ENCODE measurements around the gene PIGU.

The PIGU gene

DNA sequence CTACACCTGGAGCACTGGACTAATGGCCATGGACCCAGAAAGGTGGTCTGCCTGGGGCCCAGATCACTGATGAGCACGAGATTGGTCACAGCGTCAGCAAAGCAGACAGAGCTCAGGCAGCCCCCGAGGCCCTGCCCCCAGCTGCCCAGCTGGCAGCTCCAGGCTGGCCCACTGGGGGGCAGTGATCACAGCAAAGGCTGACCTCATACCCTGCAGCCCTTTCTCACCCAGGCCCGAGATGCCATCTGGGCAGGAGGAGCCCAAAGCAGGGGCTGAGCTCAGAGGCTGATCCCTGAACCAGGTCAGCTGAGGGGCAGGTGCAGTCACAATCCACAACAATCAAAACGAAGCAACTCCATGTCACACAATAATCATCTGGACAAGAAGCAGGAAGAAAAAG lies 114.3 kb downstream of the PIGU start:
- no peak overlapping the region for H3K27ac ChIP-seq
- no peak for DNase-seq (ENCODE audit: low read depth, low spot score)

DNA sequence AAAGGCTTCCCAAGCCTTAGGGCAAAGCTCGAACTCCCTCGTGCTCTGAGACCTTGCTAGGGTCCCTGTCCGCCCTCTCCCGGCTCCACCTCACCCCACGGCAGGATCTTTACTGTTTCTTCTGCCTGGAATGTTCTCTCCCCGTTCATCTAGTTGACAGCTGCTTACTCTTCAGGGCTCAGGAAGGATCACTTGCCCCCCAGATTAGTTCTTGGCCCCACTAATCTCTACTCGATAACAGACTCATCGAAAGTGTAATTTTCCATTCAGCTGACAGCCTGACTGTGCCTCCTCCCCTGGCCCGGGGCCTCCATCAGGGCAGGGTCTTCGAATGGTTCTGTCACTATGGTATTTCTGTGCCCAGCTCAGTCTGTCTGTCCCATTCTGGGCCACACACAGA lies 115.2 kb downstream of the PIGU start:
- DNase-seq (ENCODE audit: low read depth, low spot score): no peak
- no peak overlapping the region for H3K27ac ChIP-seq

DNA sequence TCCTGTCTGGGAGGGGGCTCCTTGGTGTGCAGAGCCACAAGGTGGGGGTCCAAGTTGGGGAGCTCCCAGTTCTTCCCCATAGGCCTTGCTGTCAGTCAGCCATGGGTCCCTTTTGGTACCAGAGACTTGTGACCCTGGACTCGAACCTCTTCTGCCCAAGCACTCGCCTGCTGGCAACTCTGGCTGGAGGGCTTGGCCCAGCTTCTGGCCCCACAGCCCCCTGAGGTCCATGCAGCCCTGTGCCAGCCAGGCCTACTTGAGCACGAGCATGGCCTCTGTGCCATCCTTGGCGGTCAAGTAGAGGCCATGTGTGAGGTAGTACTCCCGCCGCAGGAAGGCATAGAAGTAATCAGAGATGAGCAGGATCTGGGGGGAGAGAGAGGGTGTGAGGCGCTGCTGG lies 116.3 kb downstream of the PIGU start:
- H3K27ac ChIP-seq: no peak overlapping the region
- no peak for DNase-seq (ENCODE audit: low read depth, low spot score)

DNA sequence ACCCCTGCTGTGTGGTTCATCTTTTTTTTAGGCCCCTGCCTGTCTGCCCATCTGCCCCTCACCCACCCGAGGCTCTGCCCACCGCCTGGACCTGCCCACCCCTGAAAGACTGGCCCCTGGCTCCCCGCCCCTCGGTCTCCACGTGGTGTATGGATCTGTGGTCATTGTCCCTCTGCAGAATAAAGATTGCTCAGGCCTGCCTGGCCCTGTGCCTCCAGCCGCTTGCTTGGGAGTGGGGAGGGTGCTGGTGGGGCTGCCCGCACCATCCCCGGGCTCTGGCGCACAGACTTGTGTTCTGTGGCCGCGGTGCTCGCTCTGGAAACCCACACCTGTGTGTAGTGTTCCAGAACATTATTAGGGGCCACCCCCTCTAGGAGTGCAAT lies 116.8 kb downstream of the PIGU start:
- no peak for DNase-seq (ENCODE audit: low read depth, low spot score)
- no peak overlapping the region for H3K27ac ChIP-seq

DNA sequence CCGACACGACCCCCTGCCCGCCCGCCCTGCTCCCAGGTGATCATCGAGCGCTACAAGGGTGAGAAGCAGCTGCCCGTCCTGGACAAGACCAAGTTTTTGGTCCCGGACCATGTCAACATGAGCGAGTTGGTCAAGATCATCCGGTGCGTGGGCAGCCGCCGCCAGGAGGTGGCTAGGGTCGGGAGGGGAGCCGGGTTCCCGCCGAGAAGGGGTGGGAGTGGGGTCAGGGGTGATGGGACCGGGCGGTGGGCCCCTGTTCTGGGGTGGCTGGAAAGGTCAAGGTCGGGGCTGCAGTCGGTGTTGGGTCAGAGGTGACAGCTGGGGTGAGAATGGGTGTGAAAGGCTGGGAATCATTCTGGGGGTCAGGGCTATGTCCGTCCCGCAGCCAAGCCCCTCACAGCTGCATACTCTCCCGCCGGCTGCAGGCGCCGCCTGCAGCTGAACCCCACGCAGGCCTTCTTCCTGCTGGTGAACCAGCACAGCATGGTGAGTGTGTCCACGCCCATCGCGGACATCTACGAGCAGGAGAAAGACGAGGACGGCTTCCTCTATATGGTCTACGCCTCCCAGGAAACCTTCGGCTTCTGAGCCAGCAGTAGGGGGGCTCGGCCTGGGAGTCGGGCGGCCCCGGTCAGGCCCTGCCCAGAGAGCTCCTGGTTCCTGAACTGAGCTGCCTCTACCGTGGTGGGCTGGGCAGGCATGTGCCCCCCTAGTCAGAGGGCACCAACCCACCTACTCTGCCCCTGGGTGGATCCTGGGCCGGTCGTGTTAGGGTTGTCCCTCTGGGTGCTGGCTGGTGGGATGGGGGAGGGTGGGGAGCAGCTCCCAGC lies 117.4 kb downstream of the PIGU start:
- H3K27ac ChIP-seq: no peak overlapping the region
- DNase-seq (ENCODE audit: low read depth, low spot score): no peak

DNA sequence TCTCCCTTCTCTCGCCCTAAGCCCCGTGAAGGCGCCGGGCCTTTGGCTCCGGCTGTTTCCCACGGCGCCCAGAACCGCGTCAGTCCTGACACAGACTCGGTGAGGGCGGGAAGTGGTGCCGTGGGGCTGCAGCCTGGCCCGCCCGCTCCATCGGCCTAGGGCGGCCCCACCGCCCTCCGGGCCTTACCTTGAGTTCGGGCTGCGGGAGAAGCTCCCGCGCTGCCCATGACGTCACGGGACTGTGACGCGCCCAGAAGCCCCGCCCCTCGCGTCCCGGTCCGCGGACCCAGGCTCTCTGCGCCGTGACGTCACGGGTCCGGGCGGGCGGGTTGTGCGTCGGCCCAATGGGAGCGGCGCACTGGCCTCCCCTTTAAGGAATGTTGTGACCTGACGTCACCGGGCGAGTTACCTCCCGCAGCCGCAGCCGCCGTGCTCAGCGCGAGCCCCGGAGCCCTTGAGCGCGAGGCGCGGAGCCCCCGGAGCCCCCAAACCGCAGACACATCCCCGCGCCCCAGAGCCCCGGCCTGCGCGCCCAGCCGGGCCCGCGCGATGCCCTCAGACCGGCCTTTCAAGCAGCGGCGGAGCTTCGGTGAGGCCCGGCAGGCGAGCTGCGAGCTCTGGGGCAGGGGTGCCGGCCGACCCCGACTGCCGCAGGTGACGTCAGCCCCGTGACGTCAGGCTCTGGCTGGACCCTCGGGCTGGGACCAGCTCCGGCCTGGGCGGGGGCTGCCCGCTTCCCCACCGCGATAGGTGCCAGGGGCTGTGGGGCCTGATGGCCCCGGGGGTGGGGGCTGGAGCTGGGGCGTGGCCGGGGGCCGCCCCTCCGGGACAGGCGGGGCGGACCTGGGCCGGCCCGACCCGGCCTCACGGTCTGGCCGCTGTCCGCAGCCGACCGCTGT lies 118.3 kb downstream of the PIGU start, which contains the start of gene MAP1LC3A:
Gene MAP1LC3A, plus strand, starts transcription at position 399 of the 899 bp plus-strand sequence. Its CDS starts 151 bp downstream, at position 550.
- DNase-seq (ENCODE audit: low read depth, low spot score): peak; percentile 43
- peak within 1 kb of the TSS; percentile 20 for H3K27ac ChIP-seq

DNA sequence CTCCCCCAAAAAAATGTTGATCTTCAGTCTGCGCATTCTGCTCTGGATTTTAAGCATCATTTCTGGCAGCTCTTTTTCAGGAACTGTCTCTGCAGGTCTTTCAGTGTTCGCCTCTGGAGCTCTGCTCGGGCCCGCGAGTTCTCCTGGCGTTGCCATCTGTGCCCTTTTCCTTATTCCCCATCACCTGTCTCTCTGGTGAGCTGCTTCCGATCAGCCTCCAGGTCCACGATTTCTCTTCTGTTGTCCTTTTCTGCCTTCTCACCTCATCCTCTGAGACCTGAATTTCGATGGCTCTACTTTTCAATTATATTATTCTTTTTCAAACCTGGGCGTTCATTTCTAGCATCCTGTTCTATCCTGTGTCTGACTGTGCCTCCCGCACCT lies 119.0 kb downstream of the PIGU start:
- no peak overlapping the region for H3K27ac ChIP-seq
- DNase-seq (ENCODE audit: low read depth, low spot score): no peak

DNA sequence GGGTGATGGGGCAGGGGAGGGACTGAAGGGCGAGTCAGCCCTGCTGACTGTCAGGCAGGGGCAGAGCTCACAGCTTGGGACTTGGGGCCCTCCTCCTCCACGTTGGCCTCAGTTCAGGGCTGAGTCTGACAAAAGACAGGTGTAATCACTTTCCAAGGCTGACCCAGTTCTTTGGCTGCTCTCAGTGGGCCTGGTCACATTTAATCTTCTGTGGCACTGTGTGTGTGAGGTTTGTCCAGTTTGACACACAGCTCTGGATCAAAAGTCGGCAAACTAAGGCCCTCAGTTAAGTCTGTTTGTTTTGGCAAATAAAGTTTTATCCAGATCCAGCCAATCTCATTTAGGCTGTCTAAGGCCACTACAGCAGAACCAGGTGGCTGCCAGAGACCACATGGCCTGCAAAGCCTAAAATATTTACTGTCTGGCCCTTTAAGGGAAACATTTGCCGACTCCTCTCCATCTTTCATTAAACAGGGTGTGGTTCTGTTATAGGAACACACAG lies 123.5 kb downstream of the PIGU start:
- DNase-seq (ENCODE audit: low read depth, low spot score): no peak
- H3K27ac ChIP-seq: no peak overlapping the region

DNA sequence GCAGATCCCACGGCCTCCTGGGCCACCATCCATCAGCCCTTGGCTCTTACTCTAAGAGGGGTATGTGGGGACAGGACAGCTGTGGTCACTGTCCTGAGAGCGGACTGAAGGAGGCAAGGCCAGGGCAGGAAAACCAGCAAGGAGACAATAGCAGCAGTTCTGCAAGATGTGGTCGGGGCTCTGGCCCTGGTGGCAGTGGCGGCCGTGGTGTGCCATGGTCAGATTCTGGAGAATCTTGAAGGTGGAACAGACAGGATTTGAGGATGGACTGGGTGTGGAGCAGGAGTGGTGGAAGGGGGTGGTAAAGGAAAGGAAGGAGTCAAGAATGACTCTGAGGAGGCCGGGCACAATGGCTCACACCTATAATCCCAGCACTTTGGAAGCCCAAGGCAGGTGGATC lies 124.3 kb downstream of the PIGU start:
- no peak for DNase-seq (ENCODE audit: low read depth, low spot score)
- H3K27ac ChIP-seq: no peak overlapping the region

DNA sequence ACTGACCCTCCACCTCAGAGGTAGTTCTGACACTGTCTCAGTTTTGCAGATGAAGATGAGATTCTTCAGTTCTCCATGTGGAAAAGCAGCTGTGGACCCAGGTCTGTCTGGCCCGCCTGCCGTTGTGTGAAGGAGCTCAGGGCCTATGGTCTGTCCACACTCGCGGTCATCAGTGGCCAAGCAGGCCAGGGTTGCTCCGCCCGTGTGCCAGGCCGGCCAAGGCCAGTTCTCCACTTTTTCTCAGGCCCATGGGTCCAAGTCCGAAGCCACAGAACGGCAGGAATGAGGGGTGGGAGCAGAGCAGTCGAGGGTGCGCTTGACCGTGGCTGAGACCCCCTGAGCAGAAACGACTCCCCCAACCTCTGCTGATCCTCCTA lies 127.0 kb downstream of the PIGU start:
- DNase-seq (ENCODE audit: low read depth, low spot score): no peak
- H3K27ac ChIP-seq: no peak overlapping the region

DNA sequence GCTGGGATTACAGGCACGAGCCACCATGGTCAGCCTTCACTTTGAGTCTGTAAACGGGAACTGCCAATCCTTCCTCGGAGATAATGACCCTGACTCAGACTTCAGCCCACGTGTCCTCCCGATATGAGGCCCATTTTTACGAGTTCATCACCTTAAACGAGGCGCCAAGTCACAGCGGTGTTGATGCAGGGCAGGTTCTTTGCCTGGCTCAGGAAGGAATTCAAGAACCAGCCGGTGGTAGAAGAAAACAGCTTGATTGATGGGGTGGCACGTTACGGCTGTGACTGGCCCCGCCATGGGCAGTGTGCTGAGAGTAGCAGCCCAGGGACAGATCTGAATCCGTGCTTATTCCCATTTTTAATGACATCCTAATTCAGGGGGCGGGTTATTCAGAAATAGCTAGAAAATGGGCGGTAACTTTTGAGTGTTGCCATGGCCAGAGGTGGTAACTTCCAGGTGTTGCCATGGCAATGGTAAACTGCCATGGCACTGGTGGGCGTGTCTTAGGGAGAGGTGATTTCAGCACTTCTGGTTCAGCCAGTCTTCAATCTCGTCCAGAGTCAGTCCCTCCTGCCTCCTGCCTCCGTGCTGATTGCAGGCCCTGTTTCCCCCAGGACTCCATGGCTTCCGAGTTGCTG lies 127.5 kb downstream of the PIGU start:
- DNase-seq (ENCODE audit: low read depth, low spot score): no peak
- H3K27ac ChIP-seq: no peak overlapping the region

DNA sequence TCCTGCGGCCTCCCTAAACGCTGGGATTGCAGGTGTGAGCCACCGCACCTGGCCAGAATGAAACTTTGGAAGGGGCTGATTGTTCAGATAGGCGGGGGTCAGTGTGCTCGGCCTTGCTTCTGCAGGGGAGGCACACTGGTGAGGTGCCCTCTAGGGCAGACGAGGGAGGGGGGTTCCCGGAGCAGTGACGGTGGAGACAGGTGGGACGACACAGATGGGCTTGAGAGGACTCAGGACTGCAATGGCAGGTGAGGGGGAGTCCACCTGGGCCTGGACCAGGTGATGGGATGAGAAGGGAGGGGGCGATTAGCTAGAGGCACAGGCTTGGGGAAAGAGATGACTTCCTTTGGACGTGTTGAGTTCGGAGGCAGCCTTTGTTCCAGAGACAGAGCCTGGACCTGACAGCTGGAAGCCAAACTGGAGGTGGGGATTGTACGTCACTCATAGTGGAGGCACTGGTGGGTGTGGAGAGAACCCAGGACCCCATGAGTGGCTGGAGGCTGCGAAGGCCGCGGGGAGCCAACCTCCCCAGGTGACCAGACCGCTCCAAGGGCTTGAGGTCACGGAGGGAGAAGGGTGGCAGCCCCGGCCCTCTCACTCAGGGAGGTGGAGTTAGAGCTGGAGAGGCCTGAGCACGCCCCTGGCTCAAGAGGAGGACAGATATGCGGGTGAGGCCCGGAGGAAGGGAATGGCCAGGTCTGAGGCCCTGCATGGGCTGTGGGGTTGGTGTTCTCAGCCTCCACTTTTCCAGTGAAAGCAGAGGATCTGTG lies 128.9 kb downstream of the PIGU start:
- DNase-seq (ENCODE audit: low read depth, low spot score): no peak

DNA sequence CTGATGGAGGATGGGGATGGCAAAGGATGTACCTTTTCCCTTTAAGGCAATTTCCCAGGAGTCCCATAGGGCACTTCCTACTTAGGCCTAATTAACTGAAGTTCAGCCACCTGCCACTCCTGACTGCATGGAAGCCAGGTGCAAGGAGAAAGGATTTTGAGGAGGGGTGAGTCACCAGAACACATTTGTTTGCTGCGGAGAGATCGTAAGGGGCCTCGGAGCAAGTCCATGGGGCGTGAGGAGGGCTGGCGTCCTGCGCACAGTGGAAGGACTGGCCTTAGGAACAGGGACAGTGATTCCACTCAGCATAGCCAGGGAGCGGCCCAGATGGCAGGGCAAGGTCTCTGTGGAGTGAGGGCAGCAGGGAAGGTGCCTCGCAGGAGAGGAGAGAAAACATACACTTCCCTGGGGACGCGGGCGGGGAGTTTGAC lies 130.1 kb downstream of the PIGU start:
- no peak for DNase-seq (ENCODE audit: low read depth, low spot score)
- H3K27ac ChIP-seq: no peak overlapping the region

More for the DNA sequence above, 128.9 kb downstream of the PIGU start:
- H3K27ac ChIP-seq: no peak overlapping the region

DNA sequence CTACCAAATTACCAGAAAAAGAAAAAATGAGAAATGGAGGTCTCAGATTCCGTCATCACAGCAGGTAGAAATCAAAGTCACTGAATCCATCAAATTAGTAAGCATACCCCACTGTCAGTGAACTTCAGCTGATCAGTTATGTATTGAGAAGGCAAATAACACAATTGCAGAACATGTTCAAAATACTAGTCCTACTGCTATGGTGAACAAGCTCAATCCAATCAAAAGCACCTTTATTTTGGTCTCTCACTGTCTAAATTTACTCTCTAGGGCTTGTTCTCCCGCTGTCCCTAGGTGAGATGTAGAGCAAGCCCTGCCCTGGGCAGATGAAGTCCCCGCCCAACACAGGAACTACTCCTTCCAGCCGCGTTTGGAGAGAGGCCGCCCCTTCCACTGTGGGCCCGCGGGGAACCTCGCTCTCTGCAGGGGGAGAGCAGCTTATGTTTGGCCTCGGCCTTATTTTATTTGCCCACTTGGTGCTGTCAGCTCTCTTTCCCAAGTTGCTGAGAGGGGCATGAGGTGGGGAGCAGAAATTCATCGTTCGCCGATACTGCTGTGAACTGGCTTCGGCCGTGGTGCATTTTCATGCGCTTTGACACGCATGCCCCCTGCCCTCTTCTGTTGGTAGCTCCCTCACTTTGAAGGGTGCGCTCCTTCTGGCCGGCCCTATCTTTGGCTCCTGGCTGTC lies 132.6 kb downstream of the PIGU start:
- no peak overlapping the region for H3K27ac ChIP-seq
- no peak for DNase-seq (ENCODE audit: low read depth, low spot score)

DNA sequence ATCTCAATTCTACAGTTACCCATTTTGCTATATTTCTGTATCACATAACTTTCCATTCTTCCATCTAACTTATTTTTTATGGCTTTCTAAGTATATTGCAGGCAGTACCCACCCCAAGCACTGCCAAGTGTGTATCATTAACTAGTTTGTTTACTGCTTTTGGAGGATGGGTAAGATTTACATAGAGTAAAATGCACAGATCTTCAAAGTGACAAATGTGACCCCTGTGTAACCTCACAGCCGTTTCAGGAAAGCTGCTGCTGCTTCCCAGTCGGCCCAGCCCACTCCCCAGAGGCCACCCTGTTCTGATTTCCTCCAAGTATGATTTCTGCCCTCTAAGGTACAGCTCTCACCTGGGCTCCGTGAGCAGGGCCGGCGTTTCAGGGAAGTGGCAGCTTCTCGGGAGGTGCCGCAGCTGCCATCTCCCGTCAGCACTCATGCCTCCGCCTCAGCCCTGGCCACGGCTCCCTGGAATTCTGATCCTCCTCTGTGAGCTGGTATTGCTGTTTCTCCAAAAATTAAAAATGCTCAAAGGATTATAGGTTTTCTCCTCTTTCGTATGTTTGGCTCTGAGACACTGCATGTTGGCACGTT lies 133.3 kb downstream of the PIGU start:
- H3K27ac ChIP-seq: no peak overlapping the region
- DNase-seq (ENCODE audit: low read depth, low spot score): no peak

DNA sequence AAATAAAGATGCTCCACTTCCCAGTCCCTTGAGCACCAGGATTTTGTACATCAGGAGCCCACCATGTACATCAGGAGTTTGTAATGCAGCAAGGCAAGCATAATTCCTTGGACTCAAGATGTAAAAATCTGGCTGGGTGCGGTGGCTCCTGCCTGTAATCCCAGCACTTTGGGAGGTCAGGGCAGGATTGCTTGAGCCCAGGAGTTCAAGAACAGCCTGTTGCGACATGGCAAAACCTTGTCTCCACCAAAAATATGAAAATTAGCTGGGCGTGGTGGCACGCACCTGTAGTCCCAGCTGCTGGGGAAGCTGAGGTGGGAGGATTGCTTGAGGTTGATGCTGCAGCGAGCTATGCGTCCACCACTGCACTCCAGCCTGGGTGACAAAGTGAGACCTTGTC lies 134.5 kb downstream of the PIGU start:
- no peak for DNase-seq (ENCODE audit: low read depth, low spot score)
- H3K27ac ChIP-seq: no peak overlapping the region

DNA sequence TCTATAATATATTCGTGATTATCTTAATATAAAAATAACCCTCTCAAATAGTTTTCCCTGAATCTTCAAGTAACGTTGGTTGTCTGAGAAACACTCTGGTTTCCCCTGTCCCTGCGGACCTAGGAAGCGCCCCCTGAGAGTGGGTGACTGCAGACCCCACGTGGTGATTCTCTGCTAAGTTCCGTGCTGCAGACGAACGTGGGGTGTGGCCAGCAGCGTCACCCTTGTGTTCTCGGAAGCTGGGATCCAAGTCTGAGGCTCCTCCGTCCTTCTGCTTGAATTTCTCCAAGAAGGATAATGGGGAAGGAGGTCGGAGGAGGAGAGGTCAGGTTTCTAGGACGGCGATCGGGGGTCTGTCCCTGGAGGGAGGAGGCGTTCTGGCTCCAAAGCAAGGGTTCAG lies 135.0 kb downstream of the PIGU start:
- no peak for DNase-seq (ENCODE audit: low read depth, low spot score)
- no peak overlapping the region for H3K27ac ChIP-seq

DNA sequence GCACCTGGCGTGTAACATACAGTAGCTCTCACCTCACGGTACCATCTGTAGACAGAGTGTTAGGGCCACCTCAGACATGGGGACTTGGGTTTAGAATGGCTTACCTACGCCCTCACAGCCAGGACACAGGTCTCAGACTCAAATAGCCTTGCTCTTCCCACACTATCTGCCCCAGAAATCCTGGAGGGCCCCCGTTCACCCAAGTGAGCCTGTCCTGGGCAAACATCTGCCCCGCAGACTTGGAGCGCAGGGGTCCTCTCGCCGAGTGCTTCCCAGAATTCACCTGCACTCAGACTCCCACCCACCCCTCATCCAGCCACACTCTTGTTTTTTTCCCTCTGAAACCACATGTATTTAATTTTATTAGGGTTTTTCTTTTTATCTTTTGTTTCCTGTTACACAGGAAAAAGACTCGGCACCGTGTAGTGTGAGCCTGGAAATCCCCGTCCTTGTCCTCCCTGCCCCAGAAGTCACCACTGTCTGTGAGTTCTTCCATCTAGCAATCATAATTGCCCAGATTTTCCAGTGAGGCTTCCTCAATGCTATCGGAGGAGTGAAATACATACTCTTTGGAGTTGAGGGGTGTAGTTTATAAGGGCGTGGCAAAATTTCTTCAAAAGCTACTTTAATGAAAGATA lies 135.5 kb downstream of the PIGU start:
- DNase-seq (ENCODE audit: low read depth, low spot score): no peak
- H3K27ac ChIP-seq: no peak overlapping the region
